Omental fat pad (tissue), 4 donors: ENCODE measurements around the gene PAPOLG. TPM values are rescaled to one million over a fixed set of nuclear protein-coding genes. Genes with fewer than 3 reads are reported as not detected.

ENCODE experiments used
- ATAC-seq: fragments of 150-250 bp; one replicate; pipeline ENCODE4 v1.9.1; 2016; ENCODE audit warnings: mild to moderate bottlenecking, moderate library complexity; ENCODE audit not compliant: low FRiP score
- DNase-seq: peaks from one replicate; pipeline ENCODE4 v3.0.0-alpha.2; 2019; ENCODE audit warnings: low spot score
- CTCF ChIP-seq, 3 donors: fragments of 450-650 bp; IDR thresholded peaks; one replicate each; pipeline ENCODE4 v1.5.1; 2016 to 2017; ENCODE audit warnings: antibody characterized with exemption in 3 of 3, mild to moderate bottlenecking in 3 of 3, moderate library complexity in 2 of 3
- total RNA-seq, 4 donors: library from RNA; depleted of rRNA; stranded (reverse); fragments of >200 nt; gene quantifications; one replicate each; pipeline ENCODE4 v1.1.0, GENCODE V29; 2016

The PAPOLG gene
- total RNA-seq, 4 donors from 2014 or later, result 12.3 to 19.2 (median 14.9) TPM

DNA sequence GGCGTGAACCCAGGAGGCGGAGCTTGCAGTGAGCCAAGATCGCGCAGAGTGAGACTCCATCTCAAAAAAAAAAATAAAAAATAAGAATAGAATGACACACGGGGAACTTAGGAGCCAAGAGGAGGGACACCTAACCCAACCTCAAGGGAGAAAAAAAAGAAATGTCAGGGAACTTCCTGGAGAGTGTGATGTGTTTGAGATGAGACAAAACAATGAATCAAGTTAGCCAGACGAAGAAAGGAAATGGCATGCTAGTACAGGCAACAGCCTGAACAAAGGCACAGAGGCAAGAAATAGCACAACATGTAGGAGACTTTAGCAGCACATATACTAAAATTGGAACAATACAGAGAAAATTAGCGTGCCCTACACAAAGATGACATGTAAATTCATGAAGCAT is 36.7 kb upstream of the PAPOLG start:
- TF ChIP-seq CTCF (IDR thresholded peaks at IDR 0.05), result no peak
- DNase-seq (no peak), ATAC-seq (no peak)

GRCh38 chr2:60725466-60725865 is 30.6 kb upstream of the PAPOLG start:
- DNase-seq, result no peak
- TF ChIP-seq CTCF (IDR thresholded peaks at IDR 0.05), result no peak
- ATAC-seq, result no peak

GRCh38 chr2:60728855-60729254 is 27.2 kb upstream of the PAPOLG start:
- TF ChIP-seq CTCF (IDR thresholded peaks at IDR 0.05), result no peak
- ATAC-seq (no peak), DNase-seq (no peak)

DNA sequence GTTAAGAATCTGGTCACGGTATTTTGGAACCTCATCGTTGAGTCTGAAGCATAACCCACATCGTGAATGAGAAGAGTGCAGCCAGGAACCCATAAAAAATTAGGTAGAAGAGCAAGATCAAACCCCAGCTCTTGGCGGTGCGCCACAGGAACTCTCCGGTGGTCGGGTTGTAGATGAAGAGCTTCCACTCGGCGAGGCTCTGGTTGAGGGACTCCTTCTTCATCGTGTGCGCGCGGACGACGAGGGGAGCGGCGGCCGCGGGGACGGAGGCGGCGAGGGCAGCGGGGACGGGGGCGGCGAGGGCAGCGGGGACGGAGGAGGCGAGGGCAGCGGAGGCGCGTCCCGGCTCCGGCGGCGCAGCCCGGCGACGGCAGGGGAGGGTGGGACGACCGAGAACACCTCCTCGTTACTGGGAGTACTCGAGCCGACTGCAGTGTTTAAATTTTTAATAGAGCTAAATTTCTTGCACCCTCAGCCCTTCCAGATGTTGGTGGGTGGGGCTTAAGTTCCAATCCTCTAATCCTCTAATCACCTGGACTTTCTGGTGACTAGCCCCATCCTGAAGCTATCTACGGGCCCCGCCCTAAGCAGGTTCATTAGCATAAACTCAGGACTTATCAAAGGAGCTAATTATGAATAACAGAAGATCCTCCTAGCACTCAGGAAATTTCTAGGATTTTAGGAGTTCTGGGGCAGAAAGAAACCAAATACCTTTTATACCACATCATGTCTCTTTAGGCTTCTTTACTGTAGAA is 20.4 kb upstream of the PAPOLG start:
- no peak for TF ChIP-seq CTCF (IDR thresholded peaks at IDR 0.05)
- DNase-seq (no peak), ATAC-seq (peak; percentile 57)

DNA sequence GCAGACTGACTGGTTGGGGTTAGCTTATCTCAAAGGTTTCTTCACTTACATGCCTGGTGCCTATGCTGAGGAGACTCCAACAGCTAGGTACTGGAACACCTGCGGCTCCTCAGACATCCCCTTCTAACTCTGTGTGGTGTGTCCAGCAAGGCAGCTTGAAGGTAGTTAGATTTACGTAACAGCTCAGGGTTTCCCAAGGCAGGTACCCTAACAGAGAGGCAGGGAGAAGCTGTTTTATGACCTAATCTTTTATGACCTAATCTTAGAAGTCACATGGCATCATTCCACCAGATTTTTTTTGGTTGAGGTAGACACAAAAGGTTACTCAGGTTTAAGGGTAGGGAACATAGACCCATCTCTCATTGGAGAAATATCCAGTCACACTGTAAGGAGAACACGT is 17.4 kb upstream of the PAPOLG start:
- DNase-seq, result no peak
- ATAC-seq, result no peak
- no peak for TF ChIP-seq CTCF (IDR thresholded peaks at IDR 0.05)

- TF ChIP-seq CTCF (IDR thresholded peaks at IDR 0.05), result no peak
Observed at GRCh38 chr2:60739156-60739555, 16.9 kb upstream of the PAPOLG start.

GRCh38 chr2:60741576-60741975 is 14.5 kb upstream of the PAPOLG start:
- no peak for TF ChIP-seq CTCF (IDR thresholded peaks at IDR 0.05)
- no peak for DNase-seq
- no peak for ATAC-seq

More at GRCh38 chr2:60739156-60739555, 16.9 kb upstream of the PAPOLG start:
- DNase-seq, result no peak
- no peak for ATAC-seq
